ENCODE data around the gene KLK4.

KLK4 gene, protein sequence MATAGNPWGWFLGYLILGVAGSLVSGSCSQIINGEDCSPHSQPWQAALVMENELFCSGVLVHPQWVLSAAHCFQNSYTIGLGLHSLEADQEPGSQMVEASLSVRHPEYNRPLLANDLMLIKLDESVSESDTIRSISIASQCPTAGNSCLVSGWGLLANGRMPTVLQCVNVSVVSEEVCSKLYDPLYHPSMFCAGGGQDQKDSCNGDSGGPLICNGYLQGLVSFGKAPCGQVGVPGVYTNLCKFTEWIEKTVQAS

DNA sequence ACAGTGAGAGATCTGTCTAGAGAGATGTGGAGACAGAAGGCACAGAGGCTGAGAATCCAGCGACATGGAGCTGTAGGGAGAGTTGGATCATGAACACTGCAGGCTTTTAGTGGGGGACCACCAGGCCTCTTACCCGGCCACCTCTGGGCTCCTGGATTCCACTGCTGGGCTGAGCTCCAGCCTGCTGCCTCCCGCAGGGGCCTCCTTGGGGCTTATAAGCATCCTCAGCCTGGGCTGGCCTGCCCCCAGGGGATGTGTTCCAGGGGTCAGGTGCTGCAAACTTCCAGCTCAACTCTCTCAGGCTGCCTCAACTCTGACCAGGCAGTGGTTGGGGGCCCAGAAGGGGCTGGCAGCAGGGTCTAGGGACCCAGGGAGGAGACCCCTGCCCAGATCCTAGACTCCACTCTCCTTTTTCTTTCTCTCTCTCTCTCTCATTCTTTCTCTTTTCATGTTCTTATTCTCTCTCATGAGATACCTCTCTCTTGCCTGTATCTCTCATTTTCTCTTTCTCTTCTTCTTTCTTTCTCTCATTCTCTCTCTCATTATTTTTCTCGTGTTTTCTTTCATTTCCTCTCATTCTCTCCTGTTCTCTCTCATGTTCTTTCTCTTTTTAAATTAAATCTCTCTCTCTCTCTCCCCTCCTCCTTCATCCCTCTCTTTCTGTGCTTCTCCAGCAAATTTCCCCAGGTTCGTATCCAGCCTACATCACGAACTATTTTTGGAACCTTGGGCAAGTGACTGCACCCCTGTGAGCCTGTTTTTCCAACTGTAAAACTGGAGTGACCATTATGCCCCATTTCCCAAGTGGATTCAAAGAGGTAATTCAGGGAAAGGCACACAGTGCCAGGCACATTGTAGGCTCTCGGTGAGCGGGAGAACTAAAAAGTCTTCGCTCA, at the start of gene KLK4:
Gene KLK4, minus strand, starts transcription at position 190 of the 896 bp plus-strand sequence. CDS start 657 bp downstream, outside the sequence.
- no peak for DNase-seq

- no peak for DNase-seq
Observed at GRCh38 chr19:50959731-50960500, 48.7 kb upstream of the KLK4 start.

GRCh38 chr19:50957587-50957986, 46.4 kb upstream of the KLK4 start:
- no peak for DNase-seq

DNA sequence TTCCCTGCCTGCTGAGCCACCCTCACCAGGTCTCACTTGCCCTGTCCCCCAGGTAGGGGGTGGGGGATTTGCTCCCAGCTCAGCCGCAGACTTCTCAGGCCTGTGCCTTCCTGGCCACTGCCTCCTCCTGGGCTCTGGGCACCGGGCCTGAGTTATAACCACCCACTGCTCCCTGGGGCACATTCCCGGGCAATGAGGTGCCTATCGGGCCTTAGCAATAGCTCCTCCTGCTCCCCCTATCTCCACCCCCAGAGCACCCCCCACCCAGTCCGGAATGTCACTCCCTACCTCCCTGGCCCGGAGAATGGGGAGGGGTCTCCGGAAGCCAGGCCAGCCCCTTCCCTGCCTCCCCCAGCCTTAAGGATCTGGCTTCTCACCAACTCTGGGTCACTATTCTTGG, 41.7 kb upstream of the KLK4 start, which contains the start of gene KLK5:
Gene KLK5, minus strand, starts transcription at position 129 of the 400 bp plus-strand sequence. CDS start 381 bp downstream, outside the sequence.
- no peak for DNase-seq

- DNase-seq = no peak
Observed at GRCh38 chr19:50949861-50950260, 38.7 kb upstream of the KLK4 start.

DNA sequence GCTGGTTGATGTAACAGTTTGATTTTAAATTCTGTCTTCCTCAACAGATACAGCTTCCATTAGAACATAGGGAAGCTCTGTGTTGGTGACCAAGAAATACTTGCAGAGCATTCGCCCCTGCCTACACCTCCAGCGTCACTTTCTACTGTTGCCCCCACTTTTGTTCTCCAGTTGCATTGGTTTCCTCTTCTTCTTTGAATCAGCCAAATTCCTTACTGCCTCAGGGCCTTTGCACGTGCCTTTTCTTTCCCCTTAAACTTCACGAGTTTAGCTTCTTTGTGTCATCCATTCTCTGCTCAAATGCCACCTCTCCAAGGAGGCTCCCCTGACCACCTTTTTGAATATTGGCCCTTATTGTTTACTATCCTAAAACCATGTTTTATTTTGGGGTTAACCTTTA, 35.9 kb upstream of the KLK4 start:
- no peak for DNase-seq

DNA sequence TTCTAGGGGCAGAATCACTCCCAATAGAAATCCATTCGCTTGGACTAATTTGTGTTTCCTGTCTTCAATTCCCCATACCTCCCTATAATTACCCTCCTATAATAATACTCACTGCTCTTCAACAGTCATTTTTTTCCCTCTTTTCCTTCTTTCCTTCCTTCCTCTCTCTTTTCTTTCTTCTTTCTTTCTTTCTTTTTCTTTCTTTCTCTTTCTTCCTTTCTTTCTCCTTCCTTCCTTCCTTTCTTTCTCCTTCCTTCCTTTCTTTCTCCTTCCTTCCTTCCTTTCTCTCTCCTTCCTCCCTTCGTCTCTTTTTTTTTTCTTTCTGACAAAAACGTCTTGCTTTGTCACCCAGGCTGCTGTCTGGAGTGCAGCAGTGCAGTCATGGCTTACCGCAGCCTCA, 33.6 kb upstream of the KLK4 start:
- no peak for DNase-seq

DNA sequence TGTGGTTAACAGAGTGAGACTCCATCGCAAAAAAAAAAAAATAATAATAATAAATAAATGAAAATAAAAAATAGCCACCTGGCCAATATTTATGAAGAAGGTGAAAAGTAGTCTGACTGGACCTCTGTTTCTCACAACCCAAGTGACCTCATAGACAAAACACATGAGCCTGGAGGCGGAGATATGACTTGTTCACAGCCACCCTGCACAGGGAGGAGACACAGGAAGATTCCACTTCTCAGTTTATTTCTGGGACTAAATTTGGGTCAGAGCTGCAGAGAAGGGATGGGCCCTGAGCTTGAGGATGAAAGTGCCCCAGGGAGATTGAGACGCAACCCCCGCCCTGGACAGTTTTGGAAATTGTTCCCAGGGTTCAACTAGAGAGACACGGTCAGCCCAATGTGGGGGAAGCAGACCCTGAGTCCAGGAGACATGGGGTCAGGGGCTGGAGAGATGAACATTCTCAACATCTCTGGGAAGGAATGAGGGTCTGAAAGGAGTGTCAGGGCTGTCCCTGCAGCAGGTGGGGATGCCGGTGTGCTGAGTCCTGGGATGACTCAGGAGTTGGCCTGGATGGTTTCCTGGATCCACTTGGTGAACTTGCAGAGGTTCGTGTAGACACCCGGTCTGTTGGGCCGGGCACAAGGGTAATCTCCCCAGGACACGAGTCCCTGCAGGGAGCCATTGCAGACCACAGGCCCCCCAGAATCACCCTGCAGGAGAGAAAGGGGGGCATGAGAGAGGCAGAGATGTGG, 32.1 kb upstream of the KLK4 start:
- no peak for DNase-seq

GRCh38 chr19:50939596-50939995, 28.4 kb upstream of the KLK4 start:
- DNase-seq = no peak

DNA sequence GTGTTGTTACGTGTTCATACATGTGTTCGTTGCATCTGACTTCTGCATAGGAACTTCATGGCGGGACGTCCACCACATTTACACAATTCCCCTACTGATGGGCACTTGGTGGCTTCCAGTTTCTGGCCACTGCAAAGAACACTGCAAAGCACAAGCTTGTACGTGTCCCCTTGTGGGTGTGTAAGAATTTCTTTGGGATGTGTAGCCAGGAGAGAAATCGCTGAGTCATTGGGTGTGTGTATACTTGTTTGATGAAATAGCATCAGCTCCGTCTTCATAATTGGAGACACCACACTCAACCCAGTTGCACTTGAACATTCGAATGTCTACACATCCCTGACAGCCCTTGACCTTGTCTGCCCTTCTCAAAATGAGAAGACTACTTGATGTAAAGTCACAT, 22.4 kb upstream of the KLK4 start:
- DNase-seq = no peak

DNA sequence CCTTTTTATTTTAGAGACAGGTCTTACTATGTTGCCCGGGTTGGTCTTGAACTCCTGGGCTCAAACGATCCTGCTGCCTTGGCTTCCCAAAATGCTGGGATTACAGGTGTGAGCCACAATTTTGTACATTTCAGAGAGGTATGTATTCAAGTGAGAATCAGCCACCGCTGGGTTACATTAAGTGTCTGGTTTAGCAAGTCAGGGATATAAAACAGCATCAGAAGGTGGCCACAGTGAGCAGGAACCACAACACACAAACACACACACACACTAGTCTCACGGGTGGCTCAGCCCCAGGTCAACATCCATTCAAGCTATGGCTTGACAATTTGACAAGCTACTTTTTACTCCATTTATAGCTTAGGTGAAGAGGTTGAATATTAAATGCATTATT, 21.5 kb upstream of the KLK4 start:
- no peak for DNase-seq

- DNase-seq = no peak
Observed at GRCh38 chr19:50932018-50932689, 21.0 kb upstream of the KLK4 start.

DNA sequence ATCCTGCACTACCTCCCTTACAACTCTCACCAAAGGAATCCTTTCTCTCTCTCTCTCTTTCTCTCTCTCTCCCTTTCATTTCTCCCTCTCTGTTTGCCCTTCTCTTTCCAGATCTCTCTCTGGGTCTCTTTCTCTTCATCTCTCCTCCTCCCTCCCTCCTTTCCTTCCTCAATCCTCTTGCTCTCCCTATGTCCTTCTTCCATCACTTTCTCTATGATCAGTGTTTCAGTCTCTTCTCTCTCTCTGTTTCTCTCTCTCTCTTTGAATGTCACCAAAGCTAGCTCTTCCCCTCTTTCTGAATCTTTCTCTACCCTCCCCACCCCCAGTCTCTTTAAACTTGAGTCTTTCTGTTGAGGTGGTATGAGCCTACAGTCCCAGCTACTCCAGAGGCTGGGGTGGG, 19.8 kb upstream of the KLK4 start:
- DNase-seq = no peak

GRCh38 chr19:50928831-50929230, 17.6 kb upstream of the KLK4 start:
- DNase-seq = no peak

GRCh38 chr19:50926144-50926543, 14.9 kb upstream of the KLK4 start:
- DNase-seq = no peak

GRCh38 chr19:50925734-50926133, 14.5 kb upstream of the KLK4 start:
- no peak for DNase-seq

DNA sequence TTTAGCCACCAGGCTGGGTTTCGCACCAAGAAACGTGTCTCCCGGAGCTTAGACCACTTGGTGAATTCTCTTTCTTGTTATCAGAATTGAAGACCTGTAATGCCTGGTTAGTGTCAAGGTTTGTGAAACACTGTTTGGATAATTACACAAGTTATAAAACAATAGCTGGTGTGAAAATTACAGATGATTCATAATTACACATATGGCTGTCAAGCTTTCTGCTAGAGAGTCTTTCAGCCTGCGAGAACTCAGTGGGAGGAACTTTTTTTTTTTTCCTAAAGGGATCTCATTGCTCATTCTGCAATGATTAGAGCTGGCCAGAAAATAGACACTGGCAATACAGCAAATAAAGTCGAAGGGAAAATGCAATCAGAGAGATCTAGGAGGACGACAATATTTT, 13.4 kb upstream of the KLK4 start:
- DNase-seq = no peak

- peak; percentile 86 for DNase-seq
Observed at GRCh38 chr19:50922317-50922853, 11.2 kb upstream of the KLK4 start.

GRCh38 chr19:50921426-50922316, 10.5 kb upstream of the KLK4 start:
- peak; percentile 51 for DNase-seq

- DNase-seq = no peak
Observed at GRCh38 chr19:50916069-50916468, 4.9 kb upstream of the KLK4 start.

All from COR-L47 (cell line).